Activated CD4-positive, alpha-beta memory T cell treated with anti-CD3 and anti-CD28 coated beads, Interleukin-2, amount 10 ng/mL, durations not matched to agents 7 days and 5 days (primary cell): ENCODE measurements around the gene CCDC107. TPM values are rescaled to one million over a fixed set of nuclear protein-coding genes. Genes with fewer than 3 reads are reported as not detected.

Source experiments
- CTCF ChIA-PET: fragments of 350-600 bp; sonication (Branson Sonifier 250); formaldehyde crosslinking; loops from one replicate; lab custom pipeline; 2021; ENCODE audit warnings: antibody characterized with exemption, inconsistent platforms; lab: Charles Lee
- POLR2A ChIA-PET: fragments of 350-600 bp; sonication (Branson Sonifier 250); formaldehyde crosslinking; loops from one replicate; lab custom pipeline; 2021; ENCODE audit warnings: antibody characterized with exemption; lab: Charles Lee
- DNase-seq: peaks from one replicate; pipeline ENCODE4 v3.0.0-alpha.2; 2020
- H3K27ac Mint-ChIP-seq: one replicate; pipeline ENCODE4 v1.8.0; 2021; ENCODE audit warnings: mild to moderate bottlenecking, mixed read lengths
- H3K27me3 Mint-ChIP-seq: one replicate; pipeline ENCODE4 v1.8.0; 2021; ENCODE audit warnings: mixed read lengths
- H3K36me3 Mint-ChIP-seq: one replicate; pipeline ENCODE4 v1.8.0; 2021; ENCODE audit warnings: low read depth, mixed read lengths
- H3K4me1 Mint-ChIP-seq: one replicate; pipeline ENCODE4 v1.8.0; 2021; ENCODE audit warnings: mixed read lengths
- H3K4me3 Mint-ChIP-seq: one replicate; pipeline ENCODE4 v1.8.0; 2021; ENCODE audit warnings: mild to moderate bottlenecking, mixed read lengths
- H3K9me3 Mint-ChIP-seq: one replicate; pipeline ENCODE4 v1.8.0; 2021; ENCODE audit warnings: mixed read lengths
- total RNA-seq, 2 experiments: library from RNA; stranded (reverse); gene quantifications; one replicate each; pipeline ENCODE4 v1.2.3, GENCODE V29; 2021

Gene CCDC107
- total RNA-seq, 2 experiments from 2014 or later = 36.6 to 37.7 TPM

DNA sequence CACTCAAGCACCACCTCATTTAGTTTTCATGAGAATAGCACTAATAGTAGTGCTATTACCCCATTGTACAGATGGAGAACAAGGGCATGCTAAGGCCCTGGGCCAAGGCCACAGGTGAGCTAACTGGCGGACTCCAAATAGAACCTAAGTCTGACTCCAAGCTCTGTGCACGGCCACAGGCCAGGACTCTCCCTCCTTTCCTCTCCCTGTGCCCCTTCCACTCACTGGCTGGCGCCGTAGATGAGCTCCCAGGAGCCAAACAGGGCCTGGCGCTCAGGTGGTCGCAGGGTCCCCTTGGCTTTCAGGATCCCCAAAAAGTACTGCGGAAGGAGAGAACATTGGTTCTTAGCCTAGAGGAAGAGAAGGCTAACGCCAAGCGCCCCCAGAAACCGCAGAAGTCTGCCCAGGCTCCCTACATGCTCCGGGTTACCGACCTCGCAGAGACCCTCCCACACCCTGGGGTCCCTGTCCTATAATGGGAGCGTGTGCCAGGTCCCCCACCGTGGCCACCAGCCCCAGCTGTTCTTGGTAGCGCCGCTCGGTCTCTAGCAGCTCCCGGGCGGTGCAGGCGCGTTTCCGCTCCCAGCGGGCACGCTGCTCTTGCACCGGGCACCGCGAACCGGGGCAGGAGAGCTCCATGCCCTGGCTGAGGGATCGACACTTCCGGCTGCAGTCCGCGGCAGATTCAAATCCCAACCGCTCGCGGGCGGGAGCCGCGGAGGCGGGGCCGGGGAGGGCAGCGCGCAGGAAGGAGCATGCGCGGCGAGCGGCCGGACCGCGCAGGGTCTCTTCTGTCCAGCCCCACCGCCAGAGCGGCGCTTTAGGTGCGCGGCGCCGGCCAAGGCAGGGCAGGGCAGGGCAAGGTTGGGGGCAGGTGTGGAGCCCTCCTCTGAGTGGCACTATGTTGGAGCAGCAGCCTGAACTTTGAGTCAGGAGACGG lies 6.7 kb downstream of the CCDC107 start, which contains the start of gene ARHGEF39:
Gene ARHGEF39 (minus strand): TSS at position 665 of the 940 bp plus-strand sequence. CDS start 26 bp downstream, at position 639.
- ChIA-PET CTCF (interaction anchor here (0.8 to 12.1 kb wide), 16 partner anchors 9 to 548 kb away, joined by 3 to 223 read pairs (median 4); partner anchors contain the start of genes CREB3, SIT1, TLN1 and TPM2), POLR2A (interaction anchor here (0.8 to 11.8 kb wide), 21 partner anchors 7 to 586 kb away, joined by 3 to 257 read pairs (median 7); partner anchors contain the start of genes CA9, CCDC107, CD72 and CREB3)
- Mint-ChIP-seq H3K27ac (peak within 1 kb of the TSS; percentile 86), H3K4me3 (peak within 1 kb of the TSS; percentile 80), H3K27me3 (no peaks in the 10 kb centered on the region), H3K9me3 (peaks cover 9% of the 10 kb centered on the region), H3K36me3 (peaks cover 40% of the 10 kb centered on the region), H3K4me1 (peaks cover 67% of the 10 kb centered on the region)
- DNase-seq = peak; percentile 87

DNA sequence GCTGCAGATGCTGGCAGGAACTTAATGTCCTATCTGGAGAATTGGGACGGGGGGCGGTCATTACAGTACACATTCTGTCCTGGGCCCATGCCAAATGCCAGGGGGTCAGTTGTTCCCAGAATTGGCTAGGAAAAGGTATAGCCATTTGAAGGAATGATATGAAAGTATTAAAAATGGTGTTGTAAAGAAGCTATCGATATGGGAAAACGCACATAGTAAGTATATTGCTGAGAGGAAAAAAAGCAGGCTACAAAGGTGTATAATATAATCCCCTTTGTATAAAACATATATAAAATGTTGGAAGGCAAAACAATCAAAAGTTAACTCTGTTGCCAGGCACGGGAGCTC lies 7.4 kb downstream of the CCDC107 start:
- H3K4me3 Mint-ChIP-seq = peak overlapping the region; percentile 80
- ChIA-PET POLR2A (interaction anchor here (1.1 to 11.8 kb wide), 16 partner anchors 8 to 586 kb away, joined by 3 to 257 read pairs (median 8); partner anchors contain the start of genes CA9, CCDC107, CD72 and CREB3), CTCF (interaction anchor here (0.6 to 12.1 kb wide), 12 partner anchors 9 to 238 kb away, joined by 3 to 223 read pairs (median 6); partner anchors contain the start of genes CREB3, SIT1 and TLN1)
- DNase-seq = no peak
- peaks cover 33% of the 10 kb centered on the region for H3K36me3 Mint-ChIP-seq
- peaks cover 9% of the 10 kb centered on the region for H3K9me3 Mint-ChIP-seq
- peaks cover 61% of the 10 kb centered on the region for H3K4me1 Mint-ChIP-seq
- H3K27ac Mint-ChIP-seq = peak overlapping the region; percentile 86
- no peaks in the 10 kb centered on the region for H3K27me3 Mint-ChIP-seq

DNA sequence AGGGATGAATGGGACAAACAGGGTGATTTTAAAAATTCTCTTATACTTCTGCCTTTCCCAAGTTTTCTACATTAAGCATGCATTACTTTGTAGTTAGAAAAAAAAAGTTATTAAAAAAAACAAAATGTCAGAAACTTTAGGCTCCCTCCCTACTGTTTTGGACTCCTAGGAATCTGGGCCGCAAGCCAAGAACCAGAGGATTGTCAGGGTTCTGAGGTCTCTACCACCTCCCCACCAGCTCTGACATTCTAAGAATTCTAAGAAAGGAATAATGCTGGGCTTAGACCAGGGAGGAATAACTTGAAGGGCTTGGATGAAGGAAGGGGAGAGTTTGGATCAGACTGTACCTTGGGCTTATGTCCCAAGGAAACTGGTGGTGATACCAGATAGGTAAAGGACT lies 8.0 kb downstream of the CCDC107 start:
- peak overlapping the region; percentile 80 for H3K4me3 Mint-ChIP-seq
- no peaks in the 10 kb centered on the region for H3K27me3 Mint-ChIP-seq
- H3K4me1 Mint-ChIP-seq = peaks cover 55% of the 10 kb centered on the region
- peaks cover 27% of the 10 kb centered on the region for H3K36me3 Mint-ChIP-seq
- CTCF ChIA-PET = interaction anchor here (0.6 to 12.1 kb wide), 9 partner anchors 9 to 237 kb away, joined by 3 to 223 read pairs (median 16); partner anchors contain the start of genes CREB3, SIT1 and TLN1
- POLR2A ChIA-PET = interaction anchor here (1.1 to 11.8 kb wide), 13 partner anchors 9 to 91 kb away, joined by 3 to 257 read pairs (median 10); partner anchors contain the start of genes CA9, CCDC107, CD72 and CREB3
- peaks cover 9% of the 10 kb centered on the region for H3K9me3 Mint-ChIP-seq
- DNase-seq = no peak
- peak overlapping the region; percentile 57 for H3K27ac Mint-ChIP-seq

DNA sequence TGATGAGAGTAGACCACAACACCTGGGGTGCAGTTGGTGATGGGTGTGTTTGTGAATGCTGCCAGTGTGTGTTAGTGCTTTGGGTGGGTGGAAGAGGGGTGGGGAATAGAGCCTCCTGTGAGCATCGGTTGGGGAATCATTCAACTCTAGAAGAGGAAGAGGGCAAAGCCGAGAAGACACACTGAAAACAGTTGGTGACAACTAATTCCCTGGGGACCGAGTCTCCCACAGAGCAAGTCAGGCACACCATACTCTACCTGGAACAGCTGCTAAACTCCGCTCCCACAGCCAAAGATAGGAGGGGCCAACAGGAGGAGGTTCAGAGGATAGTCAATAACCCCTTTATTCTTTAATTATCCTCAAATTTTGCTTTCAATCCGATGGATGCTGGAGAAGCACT lies 8.5 kb downstream of the CCDC107 start:
- H3K27ac Mint-ChIP-seq = no peak overlapping the region
- ChIA-PET CTCF (interaction anchor here (0.7 to 5.2 kb wide), 4 partner anchors 29 to 557 kb away, joined by 3 to 31 read pairs (median 24); partner anchors contain the start of genes CREB3 and TLN1), POLR2A (interaction anchor here (1.1 to 11.8 kb wide), 4 partner anchors 9 to 90 kb away, joined by 3 to 147 read pairs (median 45); partner anchors contain the start of genes CCDC107, CD72, CREB3 and RMRP)
- peaks cover 9% of the 10 kb centered on the region for H3K9me3 Mint-ChIP-seq
- H3K4me3 Mint-ChIP-seq = no peak overlapping the region
- peaks cover 24% of the 10 kb centered on the region for H3K36me3 Mint-ChIP-seq
- peaks cover 51% of the 10 kb centered on the region for H3K4me1 Mint-ChIP-seq
- DNase-seq = no peak
- no peaks in the 10 kb centered on the region for H3K27me3 Mint-ChIP-seq

DNA sequence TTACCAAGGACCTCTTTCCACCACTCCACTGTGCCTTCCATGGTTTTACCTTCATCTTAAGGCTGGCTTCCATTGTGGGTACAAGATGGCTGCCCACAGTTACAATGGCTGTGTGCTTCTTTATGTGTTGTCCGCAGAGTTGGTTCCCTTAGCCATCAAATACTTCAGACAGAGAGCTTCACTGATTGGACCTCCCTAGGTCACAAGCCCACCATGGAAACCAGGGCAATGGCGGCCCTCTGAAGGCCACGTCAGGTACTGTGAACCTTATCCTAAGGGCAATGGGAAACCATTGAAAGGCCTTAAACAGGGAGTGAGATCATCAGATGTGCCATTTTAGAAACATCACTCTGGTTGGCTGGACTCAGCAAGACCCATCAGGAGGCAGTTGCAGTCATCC lies 9.8 kb downstream of the CCDC107 start:
- Mint-ChIP-seq H3K4me1 (peaks cover 37% of the 10 kb centered on the region), H3K4me3 (no peak overlapping the region), H3K36me3 (peaks cover 13% of the 10 kb centered on the region), H3K9me3 (peaks cover 9% of the 10 kb centered on the region), H3K27ac (no peak overlapping the region), H3K27me3 (peaks cover under 1% of the 10 kb centered on the region)
- no peak for DNase-seq
- CTCF ChIA-PET = no interaction called here
- POLR2A ChIA-PET = no interaction called here

DNA sequence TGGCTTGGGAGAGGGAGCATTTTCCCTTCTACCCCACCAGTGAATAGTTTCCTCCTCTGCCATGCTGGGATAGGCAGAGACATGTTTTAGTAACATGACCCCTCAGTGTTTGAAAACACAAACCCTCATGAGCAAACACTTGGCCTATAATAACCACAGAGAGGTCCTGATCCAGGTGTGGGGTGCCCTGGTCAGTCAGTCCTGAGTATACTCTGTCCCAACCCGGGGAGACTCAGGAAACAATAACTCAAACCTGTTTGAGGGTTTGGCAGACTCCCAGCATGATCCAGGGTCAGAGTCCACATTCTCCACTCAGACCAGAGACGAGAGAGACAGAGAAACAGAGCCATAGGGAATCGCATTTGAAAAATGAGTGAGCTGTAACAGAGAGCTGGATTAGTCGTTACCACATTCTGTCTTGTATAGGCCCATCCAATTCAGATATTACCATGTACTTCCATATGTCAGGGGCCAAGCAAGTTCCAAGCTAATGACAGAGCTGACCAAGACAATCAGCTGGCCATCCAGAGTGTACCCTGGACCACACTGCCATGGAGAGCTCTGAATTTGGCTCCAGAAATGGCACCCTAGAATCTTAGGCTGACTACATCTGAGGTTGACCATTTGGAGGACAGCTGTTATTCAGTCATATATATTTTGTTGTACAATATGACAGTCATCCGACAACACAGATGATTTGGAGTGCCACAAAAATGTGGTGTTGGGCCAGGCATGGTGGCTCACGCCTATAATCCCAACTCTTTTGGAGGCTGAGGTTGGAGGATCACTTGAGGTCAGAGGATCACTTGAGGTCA lies 11.4 kb downstream of the CCDC107 start:
- Mint-ChIP-seq H3K27me3 (peaks cover 15% of the 10 kb centered on the region), H3K9me3 (peaks cover 9% of the 10 kb centered on the region), H3K27ac (no peak overlapping the region), H3K36me3 (no peaks in the 10 kb centered on the region), H3K4me1 (peaks cover 24% of the 10 kb centered on the region), H3K4me3 (no peak overlapping the region)
- ChIA-PET CTCF (interaction anchor here (1.0 to 3.7 kb wide), 6 partner anchors 8 to 53 kb away, joined by 3 to 19 read pairs (median 4); partner anchors contain the start of genes CCDC107 and RMRP), POLR2A (interaction anchor here (0.6 to 0.9 kb wide), 2 partner anchors 12 to 23 kb away, joined by 3 read pairs; no protein-coding TSS in a partner anchor)
- DNase-seq = no peak

DNA sequence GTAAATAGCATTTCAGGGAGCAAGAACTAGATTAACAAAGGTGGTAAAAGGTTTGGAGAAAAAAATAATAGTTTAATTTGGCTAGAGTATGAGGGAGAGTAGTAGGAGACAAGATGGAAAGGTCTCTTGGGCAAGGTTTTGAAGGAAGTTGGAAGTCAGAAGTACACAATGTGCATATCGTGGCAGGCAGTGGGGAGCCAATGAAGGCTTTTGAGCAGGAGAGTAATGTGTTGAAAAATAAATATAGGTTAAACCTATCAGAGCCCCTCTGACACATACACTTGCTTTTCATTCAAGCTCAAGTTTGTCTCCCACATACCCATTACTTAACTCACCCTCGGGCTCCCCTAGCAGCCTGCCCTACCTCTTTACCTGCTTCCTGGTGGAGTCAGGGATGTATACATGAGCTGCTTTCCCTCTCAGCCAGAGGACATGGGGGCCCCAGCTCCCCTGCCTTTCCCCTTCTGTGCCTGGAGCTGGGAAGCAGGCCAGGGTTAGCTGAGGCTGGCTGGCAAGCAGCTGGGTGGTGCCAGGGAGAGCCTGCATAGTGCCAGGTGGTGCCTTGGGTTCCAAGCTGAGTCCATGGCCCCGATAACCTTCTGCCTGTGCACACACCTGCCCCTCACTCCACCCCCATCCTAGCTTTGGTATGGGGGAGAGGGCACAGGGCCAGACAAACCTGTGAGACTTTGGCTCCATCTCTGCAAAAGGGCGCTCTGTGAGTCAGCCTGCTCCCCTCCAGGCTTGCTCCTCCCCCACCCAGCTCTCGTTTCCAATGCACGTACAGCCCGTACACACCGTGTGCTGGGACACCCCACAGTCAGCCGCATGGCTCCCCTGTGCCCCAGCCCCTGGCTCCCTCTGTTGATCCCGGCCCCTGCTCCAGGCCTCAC lies 15.3 kb downstream of the CCDC107 start, which contains the start of gene CA9:
Gene CA9 (plus strand): TSS at position 797 of the 893 bp plus-strand sequence. CDS start 32 bp downstream, at position 829.
- CTCF ChIA-PET = interaction anchor here (0.6 to 1.0 kb wide), 2 partner anchors 15 to 1026 kb away, joined by 3 read pairs; partner anchors contain the start of genes CCDC107 and RMRP

DNA sequence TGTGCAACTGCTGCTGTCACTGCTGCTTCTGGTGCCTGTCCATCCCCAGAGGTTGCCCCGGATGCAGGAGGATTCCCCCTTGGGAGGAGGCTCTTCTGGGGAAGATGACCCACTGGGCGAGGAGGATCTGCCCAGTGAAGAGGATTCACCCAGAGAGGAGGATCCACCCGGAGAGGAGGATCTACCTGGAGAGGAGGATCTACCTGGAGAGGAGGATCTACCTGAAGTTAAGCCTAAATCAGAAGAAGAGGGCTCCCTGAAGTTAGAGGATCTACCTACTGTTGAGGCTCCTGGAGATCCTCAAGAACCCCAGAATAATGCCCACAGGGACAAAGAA lies 15.9 kb downstream of the CCDC107 start:
- no peak overlapping the region for H3K4me3 Mint-ChIP-seq
- peaks cover 32% of the 10 kb centered on the region for H3K27me3 Mint-ChIP-seq
- DNase-seq = no peak
- POLR2A ChIA-PET = interaction anchor here (1.7 to 2.8 kb wide), 2 partner anchors 9 to 16 kb away, joined by 6 to 13 read pairs; partner anchors contain the start of genes ARHGEF39, CCDC107 and RMRP
- peaks cover 10% of the 10 kb centered on the region for H3K4me1 Mint-ChIP-seq
- no peaks in the 10 kb centered on the region for H3K36me3 Mint-ChIP-seq
- CTCF ChIA-PET = interaction anchor here (1.4 to 4.2 kb wide), 2 partner anchors 8 to 22 kb away, joined by 4 to 18 read pairs; partner anchors contain the start of gene ARHGEF39
- H3K9me3 Mint-ChIP-seq = no peaks in the 10 kb centered on the region
- H3K27ac Mint-ChIP-seq = no peak overlapping the region

More for the DNA sequence above, 15.3 kb downstream of the CCDC107 start, which contains the start of gene CA9:
- POLR2A ChIA-PET = interaction anchor here (0.8 to 2.8 kb wide), 4 partner anchors 8 to 16 kb away, joined by 3 to 13 read pairs (median 4); partner anchors contain the start of genes ARHGEF39, CCDC107 and RMRP
- peaks cover 10% of the 10 kb centered on the region for H3K4me1 Mint-ChIP-seq
- H3K27me3 Mint-ChIP-seq = peaks cover 32% of the 10 kb centered on the region
- H3K36me3 Mint-ChIP-seq = no peaks in the 10 kb centered on the region
- no peak within 1 kb of the TSS for H3K27ac Mint-ChIP-seq
- no peak for DNase-seq
- peaks cover 1% of the 10 kb centered on the region for H3K9me3 Mint-ChIP-seq
- H3K4me3 Mint-ChIP-seq = no peak within 1 kb of the TSS

DNA sequence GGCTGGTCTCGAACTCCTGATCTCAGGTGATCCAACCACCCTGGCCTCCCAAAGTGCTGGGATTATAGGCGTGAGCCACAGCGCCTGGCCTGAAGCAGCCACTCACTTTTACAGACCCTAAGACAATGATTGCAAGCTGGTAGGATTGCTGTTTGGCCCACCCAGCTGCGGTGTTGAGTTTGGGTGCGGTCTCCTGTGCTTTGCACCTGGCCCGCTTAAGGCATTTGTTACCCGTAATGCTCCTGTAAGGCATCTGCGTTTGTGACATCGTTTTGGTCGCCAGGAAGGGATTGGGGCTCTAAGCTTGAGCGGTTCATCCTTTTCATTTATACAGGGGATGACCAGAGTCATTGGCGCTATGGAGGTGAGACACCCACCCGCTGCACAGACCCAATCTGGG lies 17.1 kb downstream of the CCDC107 start:
- Mint-ChIP-seq H3K27me3 (peaks cover 32% of the 10 kb centered on the region), H3K36me3 (no peaks in the 10 kb centered on the region), H3K4me1 (peaks cover 10% of the 10 kb centered on the region), H3K27ac (no peak overlapping the region), H3K9me3 (no peaks in the 10 kb centered on the region), H3K4me3 (no peak overlapping the region)
- DNase-seq = no peak
- ChIA-PET CTCF (interaction anchor here (1.4 to 4.2 kb wide), 3 partner anchors 10 to 29 kb away, joined by 4 to 18 read pairs (median 6); partner anchors contain the start of gene ARHGEF39), POLR2A (interaction anchor here (0.7 to 2.8 kb wide), 3 partner anchors 10 to 605 kb away, joined by 3 to 13 read pairs (median 4); partner anchors contain the start of genes ARHGEF39 and TPM2)

DNA sequence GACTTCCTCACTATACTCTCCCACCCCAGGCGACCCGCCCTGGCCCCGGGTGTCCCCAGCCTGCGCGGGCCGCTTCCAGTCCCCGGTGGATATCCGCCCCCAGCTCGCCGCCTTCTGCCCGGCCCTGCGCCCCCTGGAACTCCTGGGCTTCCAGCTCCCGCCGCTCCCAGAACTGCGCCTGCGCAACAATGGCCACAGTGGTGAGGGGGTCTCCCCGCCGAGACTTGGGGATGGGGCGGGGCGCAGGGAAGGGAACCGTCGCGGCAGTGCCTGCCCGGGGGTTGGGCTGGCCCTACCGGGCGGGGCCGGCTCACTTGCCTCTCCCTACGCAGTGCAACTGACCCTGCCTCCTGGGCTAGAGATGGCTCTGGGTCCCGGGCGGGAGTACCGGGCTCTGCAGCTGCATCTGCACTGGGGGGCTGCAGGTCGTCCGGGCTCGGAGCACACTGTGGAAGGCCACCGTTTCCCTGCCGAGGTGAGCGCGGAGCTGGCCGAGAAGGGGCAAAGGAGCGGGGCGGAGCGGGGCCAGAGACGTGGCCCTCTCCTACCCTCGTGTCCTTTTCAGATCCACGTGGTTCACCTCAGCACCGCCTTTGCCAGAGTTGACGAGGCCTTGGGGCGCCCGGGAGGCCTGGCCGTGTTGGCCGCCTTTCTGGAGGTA lies 17.8 kb downstream of the CCDC107 start:
- DNase-seq = no peak
- Mint-ChIP-seq H3K4me3 (no peak overlapping the region), H3K4me1 (peaks cover 10% of the 10 kb centered on the region), H3K27me3 (peaks cover 32% of the 10 kb centered on the region), H3K36me3 (no peaks in the 10 kb centered on the region), H3K27ac (no peak overlapping the region), H3K9me3 (no peaks in the 10 kb centered on the region)
- ChIA-PET POLR2A (interaction anchor here (1.0 to 2.8 kb wide), 2 partner anchors 11 to 13 kb away, joined by 3 to 13 read pairs; partner anchors contain the start of genes ARHGEF39 and TPM2), CTCF (interaction anchor here (1.9 to 4.2 kb wide), 2 partner anchors 20 to 30 kb away, joined by 6 to 18 read pairs; no protein-coding TSS in a partner anchor)
